ENCODE results near the gene DLX4. TPM values are rescaled to one million over a fixed set of nuclear protein-coding genes. Genes with fewer than 3 reads are reported as not detected.

DLX4 gene
- total RNA-seq, 1 donor from 2014 or later: 2.4 TPM

GRCh38 chr17:49992933-49993422, 24.0 kb downstream of the DLX4 start:
- DNase-seq (ENCODE audit: low spot score, unreplicated experiment): no peak
- Mint-ChIP-seq H3K4me3 (ENCODE audit: low read depth) (peak overlapping the region; percentile 64), H3K27ac (no peak overlapping the region), H3K4me1 (ENCODE audit: low read depth) (peaks cover 17% of the 10 kb centered on the region), H3K9me3 (ENCODE audit: low read depth) (no peaks in the 10 kb centered on the region), H3K36me3 (ENCODE audit: insufficient read depth) (peaks cover 1% of the 10 kb centered on the region), H3K27me3 (peaks cover 84% of the 10 kb centered on the region)
- no peak for TF ChIP-seq CTCF (IDR thresholded peaks at IDR 0.05; ENCODE audit: unreplicated experiment)

DNA sequence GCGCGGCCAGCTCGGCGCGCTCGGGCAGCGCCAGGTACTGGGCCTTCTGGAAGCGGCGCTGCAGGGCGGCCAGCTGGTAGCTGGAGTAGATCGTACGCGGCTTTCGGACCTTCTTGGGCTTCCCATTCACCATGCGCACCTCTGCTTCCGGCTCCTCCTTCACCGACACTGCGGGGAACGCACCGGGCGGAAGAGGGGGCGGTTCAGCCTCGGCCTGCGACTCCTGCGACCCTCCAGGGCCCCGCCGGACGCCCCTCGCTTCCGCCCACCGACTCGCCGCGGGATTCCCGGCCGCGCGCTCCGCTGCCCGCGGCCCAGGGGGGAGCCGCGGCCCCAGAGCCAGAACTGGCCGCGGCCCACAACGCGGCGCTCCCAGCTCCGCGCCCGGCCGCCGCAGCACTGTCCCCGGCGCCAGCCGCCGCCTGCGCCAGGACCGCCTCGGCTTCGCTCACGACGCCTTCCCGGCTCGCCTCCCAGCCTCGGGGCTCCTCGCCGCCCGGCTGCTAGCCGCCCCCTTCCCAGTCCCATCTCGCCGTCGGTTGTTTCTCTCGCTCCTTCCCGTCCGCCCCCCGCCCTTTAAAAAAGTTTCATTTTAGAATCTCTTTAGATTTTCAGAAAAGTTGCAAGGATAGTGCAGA, 24.6 kb downstream of the DLX4 start:
- peaks cover 1% of the 10 kb centered on the region for H3K36me3 Mint-ChIP-seq (ENCODE audit: insufficient read depth)
- no peak for TF ChIP-seq CTCF (IDR thresholded peaks at IDR 0.05; ENCODE audit: unreplicated experiment)
- no peaks in the 10 kb centered on the region for H3K9me3 Mint-ChIP-seq (ENCODE audit: low read depth)
- peak; percentile 37 for DNase-seq (ENCODE audit: low spot score, unreplicated experiment)
- H3K4me3 Mint-ChIP-seq (ENCODE audit: low read depth): peak overlapping the region; percentile 70
- H3K27me3 Mint-ChIP-seq: peaks cover 78% of the 10 kb centered on the region
- H3K4me1 Mint-ChIP-seq (ENCODE audit: low read depth): peaks cover 17% of the 10 kb centered on the region
- H3K27ac Mint-ChIP-seq: no peak overlapping the region

- H3K27ac Mint-ChIP-seq: no peak overlapping the region
- no peaks in the 10 kb centered on the region for H3K9me3 Mint-ChIP-seq (ENCODE audit: low read depth)
- H3K36me3 Mint-ChIP-seq (ENCODE audit: insufficient read depth): peaks cover 1% of the 10 kb centered on the region
- H3K27me3 Mint-ChIP-seq: peaks cover 73% of the 10 kb centered on the region
- DNase-seq (ENCODE audit: low spot score, unreplicated experiment): no peak
- peaks cover 17% of the 10 kb centered on the region for H3K4me1 Mint-ChIP-seq (ENCODE audit: low read depth)
- TF ChIP-seq CTCF (IDR thresholded peaks at IDR 0.05; ENCODE audit: unreplicated experiment): no peak
- peak overlapping the region; percentile 70 for H3K4me3 Mint-ChIP-seq (ENCODE audit: low read depth)
These were observed 25.4 kb downstream of the DLX4 start for GRCh38 chr17:49994085-49995054.

- Mint-ChIP-seq H3K4me1 (ENCODE audit: low read depth) (peaks cover 17% of the 10 kb centered on the region), H3K4me3 (ENCODE audit: low read depth) (peak within 1 kb of the TSS; percentile 70), H3K27ac (peak within 1 kb of the TSS; percentile 26), H3K27me3 (peaks cover 72% of the 10 kb centered on the region), H3K9me3 (ENCODE audit: low read depth) (no peaks in the 10 kb centered on the region), H3K36me3 (ENCODE audit: insufficient read depth) (peaks cover 1% of the 10 kb centered on the region)
- peak; percentile 65 for DNase-seq (ENCODE audit: low spot score, unreplicated experiment)
- TF ChIP-seq CTCF (IDR thresholded peaks at IDR 0.05; ENCODE audit: unreplicated experiment): no peak
These were observed 26.2 kb downstream of the DLX4 start, which contains the start of gene DLX3 for GRCh38 chr17:49995055-49995738. Gene DLX3 (minus strand): TSS chr17:49995224. CDS start chr17:49994998, 226 bp downstream.

DNA sequence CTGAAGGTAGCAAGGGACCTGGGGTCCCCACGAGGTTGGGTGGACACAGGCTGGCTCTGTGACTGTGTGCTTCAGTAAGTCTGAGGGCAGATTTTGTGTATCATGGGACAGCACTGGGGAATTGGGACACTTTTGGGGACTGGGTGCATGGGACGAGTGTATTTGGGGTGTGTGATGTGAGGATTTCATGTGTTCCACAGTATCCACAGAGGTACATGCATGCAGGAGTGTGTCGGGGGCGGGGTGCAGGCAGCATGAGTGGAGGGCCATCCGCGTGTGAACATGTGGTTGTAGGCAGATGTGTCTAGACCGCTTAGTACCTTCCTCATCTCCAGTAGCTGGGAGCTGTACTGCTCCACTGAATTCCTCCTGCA, 27.1 kb downstream of the DLX4 start:
- no peak for TF ChIP-seq CTCF (IDR thresholded peaks at IDR 0.05; ENCODE audit: unreplicated experiment)
- no peaks in the 10 kb centered on the region for H3K9me3 Mint-ChIP-seq (ENCODE audit: low read depth)
- peak overlapping the region; percentile 44 for H3K4me3 Mint-ChIP-seq (ENCODE audit: low read depth)
- no peaks in the 10 kb centered on the region for H3K36me3 Mint-ChIP-seq (ENCODE audit: insufficient read depth)
- peaks cover 17% of the 10 kb centered on the region for H3K4me1 Mint-ChIP-seq (ENCODE audit: low read depth)
- no peak for DNase-seq (ENCODE audit: low spot score, unreplicated experiment)
- H3K27me3 Mint-ChIP-seq: peaks cover 71% of the 10 kb centered on the region
- H3K27ac Mint-ChIP-seq: peak overlapping the region; percentile 1

Data from progenitor cell of endocrine pancreas (in vitro differentiated cells).